ENCODE data around the gene ADAMTS12. TPM values are rescaled to one million over a fixed set of nuclear protein-coding genes. Genes with fewer than 3 reads are reported as not detected.

Gene ADAMTS12
- total RNA-seq, 1 experiment from 2014 or later, result 0.05 TPM

DNA sequence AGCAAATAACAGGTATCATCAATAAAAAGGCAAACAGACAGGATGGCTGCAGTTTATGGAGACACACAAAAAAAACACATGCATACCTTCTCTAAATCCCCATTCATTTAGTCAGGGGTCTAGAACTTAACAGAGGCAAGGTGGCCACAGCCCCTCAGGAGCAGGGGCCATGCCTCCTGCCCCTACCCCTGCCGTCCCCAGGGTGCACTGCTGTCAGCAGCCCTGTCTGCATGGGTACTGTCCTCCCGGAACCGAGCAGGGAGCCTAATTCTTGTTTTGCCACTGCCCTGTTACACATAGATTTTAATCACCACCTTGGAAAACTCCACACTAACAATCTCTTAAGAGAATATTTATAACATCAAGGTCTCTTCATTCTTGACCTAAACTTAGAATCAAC lies 39.0 kb downstream of the ADAMTS12 start:
- ChIA-PET POLR2A (no interaction called here), RAD21 (ENCODE audit: low non-redundant PET in 1 of 2, low total read pairs in 2 of 2, uncharacterized antibody in 2 of 2, unreplicated experiment in 2 of 2) (no interaction called here), CTCF (no interaction called here)
- BruUV-seq (replicated peaks), result no TSS peak
- intact Hi-C loops (cut with micrococcal nuclease), result no loop called here
- no peak overlapping the region for H3K4me3 ChIP-seq (replicated peaks in 1 of 2; ENCODE audit: low read depth in 1 of 2, low read length in 2 of 2)
- H3K9me3 ChIP-seq (ENCODE audit: control insufficient read depth in 1 of 2, insufficient read depth in 1 of 2, low read depth in 1 of 2, low read length in 2 of 2), result no peaks in the 10 kb centered on the region
- DNase-seq (ENCODE audit: low read depth, low spot score) (no peak), ATAC-seq (no peak)
- H3K4me2 ChIP-seq (ENCODE audit: low read length), result no peak overlapping the region
- no peak overlapping the region for H2AFZ ChIP-seq (ENCODE audit: low read depth, low read length, poor library complexity, severe bottlenecking)
- TF ChIP-seq RAD21 (IDR thresholded peaks at IDR 0.05; ENCODE audit: low read depth) (no peak), POLR2AphosphoS5 (IDR thresholded peaks at IDR 0.05; ENCODE audit: low read depth, low read length) (no peak), ZNF274 (IDR thresholded peaks at IDR 0.05; ENCODE audit: low read depth, low read length) (no peak), FOSL1 (IDR thresholded peaks at IDR 0.05; ENCODE audit: low read depth) (no peak), POLR2A (IDR thresholded peaks at IDR 0.05; ENCODE audit: borderline replicate concordance, extremely low read depth, insufficient read depth, insufficient read length) (no peak), EZH2 (IDR thresholded peaks at IDR 0.05) (no peak), CBX3 (IDR thresholded peaks at IDR 0.05; ENCODE audit: low read depth) (no peak), SP1 (IDR thresholded peaks at IDR 0.05; ENCODE audit: low read depth) (no peak), EZH2phosphoT487 (IDR thresholded peaks at IDR 0.05; ENCODE audit: borderline replicate concordance) (no peak), JUND (IDR thresholded peaks at IDR 0.05) (no peak), EGR1 (IDR thresholded peaks at IDR 0.05; ENCODE audit: low read depth) (no peak), TCF7L2 (IDR thresholded peaks at IDR 0.05; ENCODE audit: borderline replicate concordance, extremely low read depth, insufficient read depth, insufficient read length) (no peak), ZFX (IDR thresholded peaks at IDR 0.05) (no peak), ELF1 (IDR thresholded peaks at IDR 0.05; ENCODE audit: borderline replicate concordance, low read depth) (no peak), YY1 (IDR thresholded peaks at IDR 0.05; ENCODE audit: extremely low read depth, insufficient replicate concordance, low read depth, low read length) (no peak)
- TF ChIP-seq, protein P1, sequence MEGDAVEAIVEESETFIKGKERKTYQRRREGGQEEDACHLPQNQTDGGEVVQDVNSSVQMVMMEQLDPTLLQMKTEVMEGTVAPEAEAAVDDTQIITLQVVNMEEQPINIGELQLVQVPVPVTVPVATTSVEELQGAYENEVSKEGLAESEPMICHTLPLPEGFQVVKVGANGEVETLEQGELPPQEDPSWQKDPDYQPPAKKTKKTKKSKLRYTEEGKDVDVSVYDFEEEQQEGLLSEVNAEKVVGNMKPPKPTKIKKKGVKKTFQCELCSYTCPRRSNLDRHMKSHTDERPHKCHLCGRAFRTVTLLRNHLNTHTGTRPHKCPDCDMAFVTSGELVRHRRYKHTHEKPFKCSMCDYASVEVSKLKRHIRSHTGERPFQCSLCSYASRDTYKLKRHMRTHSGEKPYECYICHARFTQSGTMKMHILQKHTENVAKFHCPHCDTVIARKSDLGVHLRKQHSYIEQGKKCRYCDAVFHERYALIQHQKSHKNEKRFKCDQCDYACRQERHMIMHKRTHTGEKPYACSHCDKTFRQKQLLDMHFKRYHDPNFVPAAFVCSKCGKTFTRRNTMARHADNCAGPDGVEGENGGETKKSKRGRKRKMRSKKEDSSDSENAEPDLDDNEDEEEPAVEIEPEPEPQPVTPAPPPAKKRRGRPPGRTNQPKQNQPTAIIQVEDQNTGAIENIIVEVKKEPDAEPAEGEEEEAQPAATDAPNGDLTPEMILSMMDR (IDR thresholded peaks at IDR 0.05 in 2 of 3, conservative IDR thresholded peaks at IDR 0.05 in 1 of 3; ENCODE audit: borderline replicate concordance in 1 of 3, insufficient read depth in 1 of 3, low read depth in 2 of 3, low read length in 2 of 3), result no peak
- TF ChIP-seq, protein P2, sequence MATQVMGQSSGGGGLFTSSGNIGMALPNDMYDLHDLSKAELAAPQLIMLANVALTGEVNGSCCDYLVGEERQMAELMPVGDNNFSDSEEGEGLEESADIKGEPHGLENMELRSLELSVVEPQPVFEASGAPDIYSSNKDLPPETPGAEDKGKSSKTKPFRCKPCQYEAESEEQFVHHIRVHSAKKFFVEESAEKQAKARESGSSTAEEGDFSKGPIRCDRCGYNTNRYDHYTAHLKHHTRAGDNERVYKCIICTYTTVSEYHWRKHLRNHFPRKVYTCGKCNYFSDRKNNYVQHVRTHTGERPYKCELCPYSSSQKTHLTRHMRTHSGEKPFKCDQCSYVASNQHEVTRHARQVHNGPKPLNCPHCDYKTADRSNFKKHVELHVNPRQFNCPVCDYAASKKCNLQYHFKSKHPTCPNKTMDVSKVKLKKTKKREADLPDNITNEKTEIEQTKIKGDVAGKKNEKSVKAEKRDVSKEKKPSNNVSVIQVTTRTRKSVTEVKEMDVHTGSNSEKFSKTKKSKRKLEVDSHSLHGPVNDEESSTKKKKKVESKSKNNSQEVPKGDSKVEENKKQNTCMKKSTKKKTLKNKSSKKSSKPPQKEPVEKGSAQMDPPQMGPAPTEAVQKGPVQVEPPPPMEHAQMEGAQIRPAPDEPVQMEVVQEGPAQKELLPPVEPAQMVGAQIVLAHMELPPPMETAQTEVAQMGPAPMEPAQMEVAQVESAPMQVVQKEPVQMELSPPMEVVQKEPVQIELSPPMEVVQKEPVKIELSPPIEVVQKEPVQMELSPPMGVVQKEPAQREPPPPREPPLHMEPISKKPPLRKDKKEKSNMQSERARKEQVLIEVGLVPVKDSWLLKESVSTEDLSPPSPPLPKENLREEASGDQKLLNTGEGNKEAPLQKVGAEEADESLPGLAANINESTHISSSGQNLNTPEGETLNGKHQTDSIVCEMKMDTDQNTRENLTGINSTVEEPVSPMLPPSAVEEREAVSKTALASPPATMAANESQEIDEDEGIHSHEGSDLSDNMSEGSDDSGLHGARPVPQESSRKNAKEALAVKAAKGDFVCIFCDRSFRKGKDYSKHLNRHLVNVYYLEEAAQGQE (IDR thresholded peaks at IDR 0.05; ENCODE audit: low read depth), result no peak
- TF ChIP-seq, protein P3, sequence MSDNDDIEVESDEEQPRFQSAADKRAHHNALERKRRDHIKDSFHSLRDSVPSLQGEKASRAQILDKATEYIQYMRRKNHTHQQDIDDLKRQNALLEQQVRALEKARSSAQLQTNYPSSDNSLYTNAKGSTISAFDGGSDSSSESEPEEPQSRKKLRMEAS (IDR thresholded peaks at IDR 0.05), result no peak
- TF ChIP-seq, protein P4, sequence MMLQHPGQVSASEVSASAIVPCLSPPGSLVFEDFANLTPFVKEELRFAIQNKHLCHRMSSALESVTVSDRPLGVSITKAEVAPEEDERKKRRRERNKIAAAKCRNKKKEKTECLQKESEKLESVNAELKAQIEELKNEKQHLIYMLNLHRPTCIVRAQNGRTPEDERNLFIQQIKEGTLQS (IDR thresholded peaks at IDR 0.05), result no peak
- TF ChIP-seq, protein P5, sequence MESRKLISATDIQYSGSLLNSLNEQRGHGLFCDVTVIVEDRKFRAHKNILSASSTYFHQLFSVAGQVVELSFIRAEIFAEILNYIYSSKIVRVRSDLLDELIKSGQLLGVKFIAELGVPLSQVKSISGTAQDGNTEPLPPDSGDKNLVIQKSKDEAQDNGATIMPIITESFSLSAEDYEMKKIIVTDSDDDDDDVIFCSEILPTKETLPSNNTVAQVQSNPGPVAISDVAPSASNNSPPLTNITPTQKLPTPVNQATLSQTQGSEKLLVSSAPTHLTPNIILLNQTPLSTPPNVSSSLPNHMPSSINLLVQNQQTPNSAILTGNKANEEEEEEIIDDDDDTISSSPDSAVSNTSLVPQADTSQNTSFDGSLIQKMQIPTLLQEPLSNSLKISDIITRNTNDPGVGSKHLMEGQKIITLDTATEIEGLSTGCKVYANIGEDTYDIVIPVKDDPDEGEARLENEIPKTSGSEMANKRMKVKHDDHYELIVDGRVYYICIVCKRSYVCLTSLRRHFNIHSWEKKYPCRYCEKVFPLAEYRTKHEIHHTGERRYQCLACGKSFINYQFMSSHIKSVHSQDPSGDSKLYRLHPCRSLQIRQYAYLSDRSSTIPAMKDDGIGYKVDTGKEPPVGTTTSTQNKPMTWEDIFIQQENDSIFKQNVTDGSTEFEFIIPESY (IDR thresholded peaks at IDR 0.05; ENCODE audit: extremely low read depth, insufficient replicate concordance, low read length), result no peak
- no peak overlapping the region for H3K9ac ChIP-seq (ENCODE audit: low read length)
- H3K9me2 ChIP-seq (ENCODE audit: insufficient read depth), result no peaks in the 10 kb centered on the region
- no peak overlapping the region for H3K27ac ChIP-seq (ENCODE audit: low read depth, low read length)
- H3K79me2 ChIP-seq (ENCODE audit: insufficient read depth, low read length), result no peaks in the 10 kb centered on the region
- H4K20me1 ChIP-seq (ENCODE audit: insufficient read depth), result no peaks in the 10 kb centered on the region
- peaks cover 0 to 5% of the 10 kb centered on the region in 2 experiments; a peak in 1 of 4 replicates for H3K4me1 ChIP-seq (ENCODE audit: control insufficient read depth in 1 of 2, insufficient read depth in 2 of 2, low read length in 2 of 2)
- H3K36me3 ChIP-seq (ENCODE audit: control insufficient read depth in 1 of 2, insufficient read depth in 2 of 2, low read length in 2 of 2), result no peaks in the 10 kb centered on the region
- H3K27me3 ChIP-seq (ENCODE audit: insufficient read depth, low read length), result peaks cover 37% of the 10 kb centered on the region

Measured in HCT116 (cell line).